Liver (tissue), 9 donors: Measurements from ENCODE around the gene VPS72. TPM values are rescaled to one million over a fixed set of nuclear protein-coding genes. Genes with fewer than 3 reads are reported as not detected.

Experiments used
- DNase-seq: peaks from one replicate; pipeline ENCODE4 v3.0.0-alpha.2; 2017; ENCODE audit warnings: low spot score
- H3K27ac ChIP-seq, 2 donors: one replicate each; pipeline ENCODE4 v1.7.0; 2013; ENCODE audit warnings: inconsistent platforms in 2 of 2, low read length in 2 of 2, control low read depth in 1 of 2, low read depth in 1 of 2, mild to moderate bottlenecking in 1 of 2
- H3K27me3 ChIP-seq, 4 donors: one replicate each; pipeline versions ENCODE4 v1.6.1 to v1.7.0; 2013; ENCODE audit warnings: low read length in 3 of 4, inconsistent platforms in 1 of 4, mild to moderate bottlenecking in 1 of 4, moderate library complexity in 1 of 4; ENCODE audit not compliant: control insufficient read depth in 4 of 4, insufficient read depth in 4 of 4
- H3K36me3 ChIP-seq, 4 donors: one replicate each; pipeline versions ENCODE4 v1.6.1 to v1.7.0; 2013; ENCODE audit warnings: low read length in 3 of 4, mild to moderate bottlenecking in 3 of 4, low read depth in 1 of 4, moderate library complexity in 1 of 4; ENCODE audit not compliant: control insufficient read depth in 4 of 4, insufficient read depth in 3 of 4
- H3K4me1 ChIP-seq, 4 donors: one replicate each; pipeline versions ENCODE4 v1.6.1 to v1.7.0; 2013; ENCODE audit warnings: low read length in 3 of 4, mild to moderate bottlenecking in 3 of 4, moderate library complexity in 1 of 4; ENCODE audit not compliant: control insufficient read depth in 4 of 4, insufficient read depth in 4 of 4
- H3K4me3 ChIP-seq, 3 donors: one replicate each; pipeline versions ENCODE4 v1.6.1 to v1.7.0; 2013; ENCODE audit warnings: low read length in 3 of 3, control low read depth in 1 of 3, low read depth in 1 of 3, mild to moderate bottlenecking in 1 of 3
- H3K9ac ChIP-seq, 2 donors: one replicate each; pipeline ENCODE4 v1.7.0; 2013; ENCODE audit warnings: low read length in 2 of 2, mild to moderate bottlenecking in 2 of 2, moderate library complexity in 2 of 2, control low read depth in 1 of 2, low read depth in 1 of 2
- H3K9me3 ChIP-seq, 4 donors: one replicate each; pipeline versions ENCODE4 v1.6.1 to v1.7.0; 2013; ENCODE audit warnings: low read length in 3 of 4; ENCODE audit not compliant: control insufficient read depth in 4 of 4
- EGR1 ChIP-seq, 2 donors: IDR thresholded peaks; 2 replicates each; pipeline ENCODE4 v1.6.1; 2016 to 2018; ENCODE audit warnings: antibody characterized with exemption in 2 of 2, low read depth in 2 of 2
- FOXA1 ChIP-seq: IDR thresholded peaks from 2 replicates; pipeline ENCODE4 v1.6.1; 2016; ENCODE audit warnings: antibody characterized with exemption
- FOXA2 ChIP-seq: IDR thresholded peaks from 2 replicates; pipeline ENCODE4 v1.6.1; 2016; ENCODE audit warnings: antibody characterized with exemption
- GABPA ChIP-seq, 2 donors: IDR thresholded peaks in 1 of 2; conservative IDR thresholded peaks in 1 of 2; 2 replicates each; pipeline ENCODE4 v1.6.1; 2016; ENCODE audit warnings: antibody characterized with exemption in 2 of 2, mild to moderate bottlenecking in 1 of 2, moderate library complexity in 1 of 2
- HNF4A ChIP-seq, 2 donors: conservative IDR thresholded peaks; 2 replicates each; pipeline ENCODE4 v1.6.1; 2016; ENCODE audit warnings: antibody characterized with exemption in 2 of 2, mild to moderate bottlenecking in 2 of 2
- HNF4G ChIP-seq: IDR thresholded peaks from 2 replicates; pipeline ENCODE4 v1.6.1; 2016; ENCODE audit warnings: antibody characterized with exemption
- JUND ChIP-seq, 2 donors: IDR thresholded peaks; 2 replicates each; pipeline ENCODE4 v1.6.1; 2016; ENCODE audit warnings: antibody characterized with exemption in 2 of 2
- NR2F2 ChIP-seq: IDR thresholded peaks from 2 replicates; pipeline ENCODE4 v1.6.1; 2016; ENCODE audit warnings: antibody characterized with exemption
- RAD21 ChIP-seq, 2 donors: IDR thresholded peaks; 2 replicates each; pipeline ENCODE4 v1.6.1; 2016; ENCODE audit warnings: antibody characterized with exemption in 2 of 2, mild to moderate bottlenecking in 2 of 2
- RXRA ChIP-seq, 2 donors: IDR thresholded peaks; 2 replicates each; pipeline ENCODE4 v1.6.1; 2017 to 2018; ENCODE audit warnings: antibody characterized with exemption in 2 of 2, mild to moderate bottlenecking in 1 of 2
- SP1 ChIP-seq: IDR thresholded peaks from 2 replicates; pipeline ENCODE4 v1.6.1; 2018; ENCODE audit warnings: antibody characterized with exemption, mild to moderate bottlenecking
- TAF1 ChIP-seq: conservative IDR thresholded peaks from 2 replicates; pipeline ENCODE4 v1.6.1; 2016; ENCODE audit warnings: antibody characterized with exemption, mild to moderate bottlenecking
- YY1 ChIP-seq: IDR thresholded peaks from 2 replicates; pipeline ENCODE4 v1.6.1; 2016; ENCODE audit warnings: antibody characterized with exemption, mild to moderate bottlenecking
- WGBS: extraction: QIAGEN DNeasy Blood & Tissue Kit; methylation state at CpG from one replicate; pipeline ENCODE4 v1.1.7; 2013; 5-methylcytosine and 5-hydroxymethylcytosine counted together
- polyA plus RNA-seq, 2 donors: library from polyadenylated mRNA; stranded (reverse) in 1 of 2; unstranded in 1 of 2; fragments of 200-250 nt in 1 of 2; fragments of >200 nt in 1 of 2; fragmentation: Nextera tagmentation in 1 of 2; extraction: Ambion mirVana in 1 of 2; gene quantifications; one replicate each; pipeline versions ENCODE4 v1.2.1 to v1.2.3, GENCODE V29; 2013 to 2015
- total RNA-seq, 2 donors: library from RNA; depleted of rRNA; stranded (reverse); fragments of >200 nt; gene quantifications; one replicate each; pipeline ENCODE4 v1.2.3, GENCODE V29; 2014
- TF ChIP-seq, protein P1 (sequence below): IDR thresholded peaks from 2 replicates; pipeline ENCODE4 v1.6.1; 2016; ENCODE audit warnings: antibody characterized with exemption
- TF ChIP-seq, protein P2 (sequence below): IDR thresholded peaks from 2 replicates; pipeline ENCODE4 v1.6.1; 2016; ENCODE audit warnings: antibody characterized with exemption
- TF ChIP-seq, protein P3 (sequence below): fragments of 150-350 bp; IDR thresholded peaks from 2 replicates; pipeline ENCODE4 v1.5.1; 2017; ENCODE audit warnings: improper control_type of control experiment, low read depth, low read length; ENCODE audit not compliant: missing input control
- TF ChIP-seq, protein P4 (sequence below): IDR thresholded peaks from 2 replicates; pipeline ENCODE4 v1.6.1; 2016; ENCODE audit warnings: antibody characterized with exemption
- TF ChIP-seq, protein P5 (sequence below): IDR thresholded peaks from 2 replicates; pipeline ENCODE4 v1.6.1; 2016; ENCODE audit warnings: antibody characterized with exemption, mild to moderate bottlenecking
- donor health status: healthy.
- donor health status: healthy.
- donor health status: healthy.
- donor health status: healthy.
- donor health status: healthy.

VPS72 gene
- total and polyA plus RNA-seq, 4 donors, result 10.7 to 16.0 (median 11.9) TPM

DNA sequence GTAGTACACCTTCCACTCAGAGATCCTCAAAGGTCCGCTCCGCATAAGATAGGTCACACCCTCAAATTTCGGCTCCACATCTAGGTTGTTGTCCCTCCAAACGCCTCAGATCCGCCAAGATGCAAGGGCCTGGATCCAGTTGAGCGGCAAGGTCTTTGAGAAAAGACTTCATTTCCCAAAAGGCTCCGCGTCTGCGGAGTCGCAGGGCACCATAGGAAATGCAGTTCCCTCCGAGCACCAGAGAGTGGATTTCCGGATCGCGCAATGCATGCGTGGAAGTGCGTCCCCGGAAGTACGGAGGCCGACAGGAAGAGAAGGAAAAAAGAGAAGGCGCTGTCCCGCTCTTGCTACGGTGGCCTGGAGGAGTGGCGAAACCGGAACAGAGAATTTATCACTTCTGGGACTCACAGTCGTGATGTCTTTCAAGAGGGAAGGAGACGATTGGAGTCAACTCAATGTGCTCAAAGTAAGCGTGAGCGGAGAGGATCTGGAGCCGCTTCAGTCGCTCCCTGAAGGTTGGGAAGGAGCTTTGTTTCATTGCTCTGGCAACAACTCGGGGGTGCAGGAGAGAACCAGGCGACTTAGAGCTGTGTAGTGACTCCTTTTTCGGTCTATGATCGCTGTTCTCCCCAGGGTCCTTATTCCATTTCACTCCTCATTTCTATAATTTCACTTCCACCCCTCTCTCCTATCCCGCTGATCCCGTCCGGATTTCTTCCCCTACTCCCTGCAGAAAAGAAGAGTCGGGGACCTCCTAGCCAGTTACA is 24.1 kb downstream of the VPS72 start, which contains the start of the genes LYSMD1 and SCNM1:
TSS of gene LYSMD1 (minus strand) at position 165 of the 767 bp plus-strand sequence. CDS start 644 bp downstream, outside the sequence.
TSS of gene SCNM1 (plus strand) at position 407 of the 767 bp plus-strand sequence. CDS start at position 416, 9 bp downstream.
- H3K9ac ChIP-seq, result peak within 1 kb of the TSS; percentile 90 to 91
- H3K4me3 ChIP-seq, result peak within 1 kb of the TSS; percentile 56 to 99 (median 88)
- TF ChIP-seq FOXA1 (peak; percentile 68), RAD21 (IDR thresholded peaks at IDR 0.05) (peak; percentile 48 to 55), GABPA (IDR thresholded peaks at IDR 0.05 in 1 of 2, conservative IDR thresholded peaks at IDR 0.05 in 1 of 2) (peak; percentile 89 to 99), YY1 (peak; percentile 96), EGR1 (IDR thresholded peaks at IDR 0.05; ENCODE audit: low read depth in 2 of 2) (peak; percentile 96 to 98), NR2F2 (peak; percentile 80), JUND (IDR thresholded peaks at IDR 0.05) (peak; percentile 69 to 90), HNF4A (conservative IDR thresholded peaks at IDR 0.05) (peak in 1 of 2 donors; percentile 41), SP1 (peak; percentile 88), TAF1 (peak; percentile 86), FOXA2 (peak; percentile 45), HNF4G (peak; percentile 61), RXRA (IDR thresholded peaks at IDR 0.05) (peak; percentile 67 to 82)
- TF ChIP-seq, protein P1, sequence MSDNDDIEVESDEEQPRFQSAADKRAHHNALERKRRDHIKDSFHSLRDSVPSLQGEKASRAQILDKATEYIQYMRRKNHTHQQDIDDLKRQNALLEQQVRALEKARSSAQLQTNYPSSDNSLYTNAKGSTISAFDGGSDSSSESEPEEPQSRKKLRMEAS, result peak; percentile 99
- TF ChIP-seq, protein P2, sequence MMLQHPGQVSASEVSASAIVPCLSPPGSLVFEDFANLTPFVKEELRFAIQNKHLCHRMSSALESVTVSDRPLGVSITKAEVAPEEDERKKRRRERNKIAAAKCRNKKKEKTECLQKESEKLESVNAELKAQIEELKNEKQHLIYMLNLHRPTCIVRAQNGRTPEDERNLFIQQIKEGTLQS, result peak; percentile 87
- TF ChIP-seq, protein P3, sequence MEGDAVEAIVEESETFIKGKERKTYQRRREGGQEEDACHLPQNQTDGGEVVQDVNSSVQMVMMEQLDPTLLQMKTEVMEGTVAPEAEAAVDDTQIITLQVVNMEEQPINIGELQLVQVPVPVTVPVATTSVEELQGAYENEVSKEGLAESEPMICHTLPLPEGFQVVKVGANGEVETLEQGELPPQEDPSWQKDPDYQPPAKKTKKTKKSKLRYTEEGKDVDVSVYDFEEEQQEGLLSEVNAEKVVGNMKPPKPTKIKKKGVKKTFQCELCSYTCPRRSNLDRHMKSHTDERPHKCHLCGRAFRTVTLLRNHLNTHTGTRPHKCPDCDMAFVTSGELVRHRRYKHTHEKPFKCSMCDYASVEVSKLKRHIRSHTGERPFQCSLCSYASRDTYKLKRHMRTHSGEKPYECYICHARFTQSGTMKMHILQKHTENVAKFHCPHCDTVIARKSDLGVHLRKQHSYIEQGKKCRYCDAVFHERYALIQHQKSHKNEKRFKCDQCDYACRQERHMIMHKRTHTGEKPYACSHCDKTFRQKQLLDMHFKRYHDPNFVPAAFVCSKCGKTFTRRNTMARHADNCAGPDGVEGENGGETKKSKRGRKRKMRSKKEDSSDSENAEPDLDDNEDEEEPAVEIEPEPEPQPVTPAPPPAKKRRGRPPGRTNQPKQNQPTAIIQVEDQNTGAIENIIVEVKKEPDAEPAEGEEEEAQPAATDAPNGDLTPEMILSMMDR, result peak; percentile 14
- TF ChIP-seq, protein P4, sequence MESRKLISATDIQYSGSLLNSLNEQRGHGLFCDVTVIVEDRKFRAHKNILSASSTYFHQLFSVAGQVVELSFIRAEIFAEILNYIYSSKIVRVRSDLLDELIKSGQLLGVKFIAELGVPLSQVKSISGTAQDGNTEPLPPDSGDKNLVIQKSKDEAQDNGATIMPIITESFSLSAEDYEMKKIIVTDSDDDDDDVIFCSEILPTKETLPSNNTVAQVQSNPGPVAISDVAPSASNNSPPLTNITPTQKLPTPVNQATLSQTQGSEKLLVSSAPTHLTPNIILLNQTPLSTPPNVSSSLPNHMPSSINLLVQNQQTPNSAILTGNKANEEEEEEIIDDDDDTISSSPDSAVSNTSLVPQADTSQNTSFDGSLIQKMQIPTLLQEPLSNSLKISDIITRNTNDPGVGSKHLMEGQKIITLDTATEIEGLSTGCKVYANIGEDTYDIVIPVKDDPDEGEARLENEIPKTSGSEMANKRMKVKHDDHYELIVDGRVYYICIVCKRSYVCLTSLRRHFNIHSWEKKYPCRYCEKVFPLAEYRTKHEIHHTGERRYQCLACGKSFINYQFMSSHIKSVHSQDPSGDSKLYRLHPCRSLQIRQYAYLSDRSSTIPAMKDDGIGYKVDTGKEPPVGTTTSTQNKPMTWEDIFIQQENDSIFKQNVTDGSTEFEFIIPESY, result peak; percentile 98
- TF ChIP-seq, protein P5, sequence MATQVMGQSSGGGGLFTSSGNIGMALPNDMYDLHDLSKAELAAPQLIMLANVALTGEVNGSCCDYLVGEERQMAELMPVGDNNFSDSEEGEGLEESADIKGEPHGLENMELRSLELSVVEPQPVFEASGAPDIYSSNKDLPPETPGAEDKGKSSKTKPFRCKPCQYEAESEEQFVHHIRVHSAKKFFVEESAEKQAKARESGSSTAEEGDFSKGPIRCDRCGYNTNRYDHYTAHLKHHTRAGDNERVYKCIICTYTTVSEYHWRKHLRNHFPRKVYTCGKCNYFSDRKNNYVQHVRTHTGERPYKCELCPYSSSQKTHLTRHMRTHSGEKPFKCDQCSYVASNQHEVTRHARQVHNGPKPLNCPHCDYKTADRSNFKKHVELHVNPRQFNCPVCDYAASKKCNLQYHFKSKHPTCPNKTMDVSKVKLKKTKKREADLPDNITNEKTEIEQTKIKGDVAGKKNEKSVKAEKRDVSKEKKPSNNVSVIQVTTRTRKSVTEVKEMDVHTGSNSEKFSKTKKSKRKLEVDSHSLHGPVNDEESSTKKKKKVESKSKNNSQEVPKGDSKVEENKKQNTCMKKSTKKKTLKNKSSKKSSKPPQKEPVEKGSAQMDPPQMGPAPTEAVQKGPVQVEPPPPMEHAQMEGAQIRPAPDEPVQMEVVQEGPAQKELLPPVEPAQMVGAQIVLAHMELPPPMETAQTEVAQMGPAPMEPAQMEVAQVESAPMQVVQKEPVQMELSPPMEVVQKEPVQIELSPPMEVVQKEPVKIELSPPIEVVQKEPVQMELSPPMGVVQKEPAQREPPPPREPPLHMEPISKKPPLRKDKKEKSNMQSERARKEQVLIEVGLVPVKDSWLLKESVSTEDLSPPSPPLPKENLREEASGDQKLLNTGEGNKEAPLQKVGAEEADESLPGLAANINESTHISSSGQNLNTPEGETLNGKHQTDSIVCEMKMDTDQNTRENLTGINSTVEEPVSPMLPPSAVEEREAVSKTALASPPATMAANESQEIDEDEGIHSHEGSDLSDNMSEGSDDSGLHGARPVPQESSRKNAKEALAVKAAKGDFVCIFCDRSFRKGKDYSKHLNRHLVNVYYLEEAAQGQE, result peak; percentile 88
- peaks cover 3 to 31% (median 22%) of the 10 kb centered on the region in 4 donors for H3K4me1 ChIP-seq
- under 1% methylated on average over 38 of the region's 38 CpGs for WGBS
- peak; percentile 96 for DNase-seq
- peaks cover 0 to 20% (median 5%) of the 10 kb centered on the region in 4 donors for H3K36me3 ChIP-seq
- no peaks in the 10 kb centered on the region for H3K27me3 ChIP-seq
- peak within 1 kb of the TSS; percentile 74 to 84 for H3K27ac ChIP-seq
- no peaks in the 10 kb centered on the region for H3K9me3 ChIP-seq
